DND-41 (cell line): ENCODE results near the gene RAI1.
A peak's percentile ranks its signal among the peaks of the same experiment; 100 is the strongest.

ENCODE experiments used
- ATAC-seq: fragments of 200-7000 bp; cut with Tn5 transposase; 3 replicates; pipeline ENCODE4 v1.9.1; 2021; ENCODE audit warnings: low read depth; ENCODE audit not compliant: insufficient read depth
- DNase-seq: peaks from one replicate; pipeline ENCODE4 v3.0.0-alpha.2; 2020
- H2AFZ ChIP-seq: 2 replicates; pipeline ENCODE4 v1.6.0; 2012; ENCODE audit warnings: low read depth, low read length
- H3K27ac ChIP-seq: 2 replicates; pipeline ENCODE4 v1.5.1; 2012; ENCODE audit warnings: low read length, inconsistent platforms
- H3K27me3 ChIP-seq: fragments of 200-600 bp; sonication (generic); 2 replicates; pipeline ENCODE4 v1.6.0; 2012; ENCODE audit warnings: low read length, mild to moderate bottlenecking, inconsistent platforms; ENCODE audit not compliant: insufficient read depth, poor library complexity
- H3K36me3 ChIP-seq: 2 replicates; pipeline ENCODE4 v1.5.1; 2012; ENCODE audit warnings: low read length, inconsistent platforms; ENCODE audit not compliant: insufficient read depth
- H3K4me1 ChIP-seq: 2 replicates; pipeline ENCODE4 v1.5.1; 2012; ENCODE audit warnings: mild to moderate bottlenecking, low read length; ENCODE audit not compliant: insufficient read depth
- H3K4me2 ChIP-seq: 2 replicates; pipeline ENCODE4 v1.6.0; 2012; ENCODE audit warnings: mild to moderate bottlenecking, moderate library complexity, low read length, inconsistent platforms; ENCODE audit not compliant: insufficient read depth
- H3K4me3 ChIP-seq, 2 experiments: fragments of 200-600 bp in 1 of 2; shearing (Covaris generic) in 1 of 2; 2 replicates each; pipeline ENCODE4 v1.5.1; 2012 to 2016; ENCODE audit warnings: inconsistent platforms in 2 of 2, low read length in 2 of 2, mild to moderate bottlenecking in 2 of 2, low read depth in 1 of 2, moderate library complexity in 1 of 2
- H3K79me2 ChIP-seq: 2 replicates; pipeline ENCODE4 v1.6.0; 2012; ENCODE audit warnings: low read length, inconsistent platforms; ENCODE audit not compliant: insufficient read depth
- H3K9ac ChIP-seq: 2 replicates; pipeline ENCODE4 v1.6.0; 2012; ENCODE audit warnings: low read depth, mild to moderate bottlenecking, inconsistent platforms, low read length, moderate library complexity
- H3K9me3 ChIP-seq: 2 replicates; pipeline ENCODE4 v1.5.1; 2012; ENCODE audit warnings: low read length, moderate library complexity, mild to moderate bottlenecking, inconsistent platforms; ENCODE audit not compliant: insufficient read depth, severe bottlenecking
- H4K20me1 ChIP-seq: 2 replicates; pipeline ENCODE4 v1.6.0; 2012; ENCODE audit warnings: low read length; ENCODE audit not compliant: insufficient read depth
- CTCF ChIP-seq: IDR thresholded peaks from 2 replicates; pipeline ENCODE4 v1.5.1; 2012; ENCODE audit warnings: borderline replicate concordance, low read length, moderate library complexity, mild to moderate bottlenecking; ENCODE audit not compliant: poor library complexity, severe bottlenecking; ENCODE audit errors: extremely low read depth
- EZH2 ChIP-seq: IDR thresholded peaks from 3 replicates; pipeline ENCODE4 v1.6.1; 2012; ENCODE audit warnings: borderline replicate concordance, low read depth, mild to moderate bottlenecking, moderate library complexity, low read length, inconsistent platforms; ENCODE audit not compliant: severe bottlenecking

RAI1 gene

GRCh38 chr17:17781591-17782496 lies 100.6 kb downstream of the RAI1 start:
- H3K27me3 ChIP-seq: no peaks in the 10 kb centered on the region
- peaks cover 80% of the 10 kb centered on the region for H3K79me2 ChIP-seq
- H3K4me1 ChIP-seq: peaks cover 13% of the 10 kb centered on the region
- H2AFZ ChIP-seq: no peak overlapping the region
- DNase-seq (peak; percentile 49), ATAC-seq (peak; percentile 56)
- peaks cover 11% of the 10 kb centered on the region for H3K36me3 ChIP-seq
- peak overlapping the region in 1 of 2 experiments; percentile 18; a peak in 1 of 4 replicates for H3K4me3 ChIP-seq
- peaks cover 91% of the 10 kb centered on the region for H4K20me1 ChIP-seq
- no peaks in the 10 kb centered on the region for H3K9me3 ChIP-seq
- H3K4me2 ChIP-seq: peak overlapping the region; percentile 50
- no peak overlapping the region for H3K9ac ChIP-seq
- TF ChIP-seq CTCF (no peak), EZH2 (no peak)
- no peak overlapping the region for H3K27ac ChIP-seq

- H2AFZ ChIP-seq: no peak overlapping the region
- DNase-seq: no peak
- H3K27ac ChIP-seq: no peak overlapping the region
- H3K9ac ChIP-seq: no peak overlapping the region
- peaks cover 91% of the 10 kb centered on the region for H4K20me1 ChIP-seq
- peaks cover 13% of the 10 kb centered on the region for H3K4me1 ChIP-seq
- H3K4me2 ChIP-seq: peak overlapping the region; percentile 50
- H3K27me3 ChIP-seq: no peaks in the 10 kb centered on the region
- H3K4me3 ChIP-seq: no peak overlapping the region
- peaks cover 4% of the 10 kb centered on the region; the same call in 1 of the 2 replicates for H3K36me3 ChIP-seq
- no peaks in the 10 kb centered on the region for H3K9me3 ChIP-seq
- H3K79me2 ChIP-seq: peaks cover 80% of the 10 kb centered on the region
- no peak for ATAC-seq
- TF ChIP-seq EZH2 (no peak), CTCF (no peak)
Observed at GRCh38 chr17:17782523-17783115, 101.4 kb downstream of the RAI1 start.

GRCh38 chr17:17783116-17783824 lies 102.0 kb downstream of the RAI1 start:
- no peak overlapping the region for H2AFZ ChIP-seq
- no peak overlapping the region for H3K4me2 ChIP-seq
- ATAC-seq (no peak), DNase-seq (no peak)
- no peak overlapping the region for H3K9ac ChIP-seq
- H3K27ac ChIP-seq: no peak overlapping the region
- H3K4me3 ChIP-seq: no peak overlapping the region
- peaks cover 91% of the 10 kb centered on the region for H4K20me1 ChIP-seq
- no peaks in the 10 kb centered on the region for H3K27me3 ChIP-seq
- no peaks in the 10 kb centered on the region for H3K36me3 ChIP-seq
- H3K9me3 ChIP-seq: no peaks in the 10 kb centered on the region
- peaks cover 13% of the 10 kb centered on the region for H3K4me1 ChIP-seq
- peaks cover 81% of the 10 kb centered on the region for H3K79me2 ChIP-seq
- no peak for TF ChIP-seq CTCF
- no peak for TF ChIP-seq EZH2
